Measurements from ENCODE around the gene SLC17A7.
"Not testable (repeated sequence)": the region's sequence is repeated elsewhere in the genome, so short reads cannot be mapped to it uniquely, and the experiment has no call there.

The SLC17A7 gene

DNA sequence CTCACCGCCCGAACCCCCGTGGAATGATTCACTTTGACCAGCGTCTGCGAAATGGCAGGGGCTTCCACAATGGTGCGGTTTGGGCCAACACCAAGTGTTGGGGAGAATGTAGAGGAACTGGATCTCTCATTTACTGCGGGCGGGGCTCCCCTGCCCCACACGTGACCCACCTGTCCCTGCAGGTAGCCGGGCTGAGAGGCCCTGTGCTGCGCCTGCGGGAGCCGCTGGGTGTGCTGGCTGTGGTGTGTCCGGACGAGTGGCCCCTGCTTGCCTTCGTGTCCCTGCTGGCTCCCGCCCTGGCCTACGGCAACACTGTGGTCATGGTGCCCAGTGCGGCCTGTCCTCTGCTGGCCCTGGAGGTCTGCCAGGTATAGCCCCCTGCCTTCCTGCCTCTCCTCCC lies 26.9 kb upstream of the SLC17A7 start:
- peak overlapping the region; percentile 67 for H3K27ac ChIP-seq
- TF ChIP-seq ZFX (IDR thresholded peaks at IDR 0.05; ENCODE audit: borderline replicate concordance) = no peak
- TF ChIP-seq, protein P1, sequence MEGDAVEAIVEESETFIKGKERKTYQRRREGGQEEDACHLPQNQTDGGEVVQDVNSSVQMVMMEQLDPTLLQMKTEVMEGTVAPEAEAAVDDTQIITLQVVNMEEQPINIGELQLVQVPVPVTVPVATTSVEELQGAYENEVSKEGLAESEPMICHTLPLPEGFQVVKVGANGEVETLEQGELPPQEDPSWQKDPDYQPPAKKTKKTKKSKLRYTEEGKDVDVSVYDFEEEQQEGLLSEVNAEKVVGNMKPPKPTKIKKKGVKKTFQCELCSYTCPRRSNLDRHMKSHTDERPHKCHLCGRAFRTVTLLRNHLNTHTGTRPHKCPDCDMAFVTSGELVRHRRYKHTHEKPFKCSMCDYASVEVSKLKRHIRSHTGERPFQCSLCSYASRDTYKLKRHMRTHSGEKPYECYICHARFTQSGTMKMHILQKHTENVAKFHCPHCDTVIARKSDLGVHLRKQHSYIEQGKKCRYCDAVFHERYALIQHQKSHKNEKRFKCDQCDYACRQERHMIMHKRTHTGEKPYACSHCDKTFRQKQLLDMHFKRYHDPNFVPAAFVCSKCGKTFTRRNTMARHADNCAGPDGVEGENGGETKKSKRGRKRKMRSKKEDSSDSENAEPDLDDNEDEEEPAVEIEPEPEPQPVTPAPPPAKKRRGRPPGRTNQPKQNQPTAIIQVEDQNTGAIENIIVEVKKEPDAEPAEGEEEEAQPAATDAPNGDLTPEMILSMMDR (IDR thresholded peaks at IDR 0.05) = no peak

DNA sequence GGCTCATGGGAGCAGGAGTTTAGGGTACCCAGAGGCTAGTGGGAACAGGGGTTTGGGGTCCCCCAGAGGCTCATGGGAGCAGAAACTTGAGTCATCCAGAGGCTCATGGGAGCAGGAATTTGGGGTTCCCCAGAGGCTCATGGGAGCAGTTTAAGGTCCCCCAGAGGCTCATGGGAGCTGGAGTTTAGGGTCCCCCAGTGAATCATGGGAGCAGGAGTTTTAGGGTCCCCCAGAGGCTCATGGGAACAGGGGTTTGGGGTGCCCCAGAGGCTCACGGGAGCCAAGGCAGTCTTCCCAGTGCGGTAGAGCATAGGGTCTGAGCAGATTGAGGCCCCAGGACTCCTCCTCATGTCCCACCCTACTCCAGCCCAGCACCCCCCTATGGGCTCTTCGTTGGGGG lies 24.0 kb upstream of the SLC17A7 start:
- no peak overlapping the region for H3K27ac ChIP-seq
- no peak for TF ChIP-seq ZFX (IDR thresholded peaks at IDR 0.05; ENCODE audit: borderline replicate concordance)
- TF ChIP-seq, protein P1 (IDR thresholded peaks at IDR 0.05) = no peak

DNA sequence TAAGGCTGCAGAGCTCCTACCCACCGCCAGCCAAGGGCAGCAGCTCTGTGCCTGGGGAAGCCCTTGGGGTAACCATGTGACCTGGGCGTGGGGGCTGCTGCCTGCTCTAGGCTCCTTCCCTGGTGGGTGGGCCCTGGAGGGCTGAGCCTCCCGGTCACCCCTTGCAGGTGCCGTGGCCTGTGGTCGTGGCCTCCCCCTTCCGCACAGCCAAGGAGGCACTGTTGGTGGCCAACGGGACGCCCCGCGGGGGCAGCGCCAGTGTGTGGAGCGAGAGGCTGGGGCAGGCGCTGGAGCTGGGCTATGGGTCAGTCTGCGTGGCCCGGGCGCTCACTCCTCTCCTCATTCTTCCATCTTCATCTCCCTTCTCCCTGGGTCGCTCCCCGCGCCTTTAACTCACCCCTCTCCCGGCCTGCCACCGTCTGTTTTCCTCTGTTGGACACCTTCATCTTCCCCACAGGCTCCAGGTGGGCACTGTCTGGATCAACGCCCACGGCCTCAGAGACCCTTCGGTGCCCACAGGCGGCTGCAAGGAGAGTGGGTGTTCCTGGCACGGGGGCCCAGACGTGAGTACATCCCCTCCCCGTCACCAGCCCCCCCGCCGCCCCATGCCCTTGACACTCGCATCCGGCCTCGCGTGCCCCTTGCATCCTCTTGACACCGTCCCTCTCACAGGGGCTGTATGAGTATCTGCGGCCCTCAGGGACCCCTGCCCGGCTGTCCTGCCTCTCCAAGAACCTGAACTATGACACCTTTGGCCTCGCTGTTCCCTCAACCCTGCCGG lies 22.8 kb upstream of the SLC17A7 start:
- no peak overlapping the region for H3K27ac ChIP-seq
- TF ChIP-seq ZFX (IDR thresholded peaks at IDR 0.05; ENCODE audit: borderline replicate concordance) = no peak
- TF ChIP-seq, protein P1 (IDR thresholded peaks at IDR 0.05) = no peak

DNA sequence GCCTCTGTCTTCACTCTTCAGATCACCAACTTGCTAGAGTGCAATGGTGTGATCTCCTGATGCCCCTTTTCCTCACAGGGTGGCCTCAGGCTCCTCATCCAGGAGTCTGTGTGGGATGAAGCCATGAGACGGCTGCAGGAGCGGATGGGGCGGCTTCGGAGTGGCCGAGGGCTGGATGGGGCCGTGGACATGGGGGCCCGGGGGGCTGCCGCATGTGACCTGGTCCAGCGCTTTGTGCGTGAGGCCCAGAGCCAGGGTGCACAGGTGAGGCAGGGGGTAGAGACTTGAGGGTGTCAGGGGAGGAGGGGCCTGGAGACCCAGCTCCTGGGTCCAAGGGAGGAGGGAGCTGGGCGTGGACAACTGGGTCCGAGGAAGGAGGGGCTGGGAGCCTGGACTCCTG lies 21.2 kb upstream of the SLC17A7 start:
- TF ChIP-seq ZFX (IDR thresholded peaks at IDR 0.05; ENCODE audit: borderline replicate concordance) = no peak
- TF ChIP-seq, protein P1 (IDR thresholded peaks at IDR 0.05) = no peak
- no peak overlapping the region for H3K27ac ChIP-seq

DNA sequence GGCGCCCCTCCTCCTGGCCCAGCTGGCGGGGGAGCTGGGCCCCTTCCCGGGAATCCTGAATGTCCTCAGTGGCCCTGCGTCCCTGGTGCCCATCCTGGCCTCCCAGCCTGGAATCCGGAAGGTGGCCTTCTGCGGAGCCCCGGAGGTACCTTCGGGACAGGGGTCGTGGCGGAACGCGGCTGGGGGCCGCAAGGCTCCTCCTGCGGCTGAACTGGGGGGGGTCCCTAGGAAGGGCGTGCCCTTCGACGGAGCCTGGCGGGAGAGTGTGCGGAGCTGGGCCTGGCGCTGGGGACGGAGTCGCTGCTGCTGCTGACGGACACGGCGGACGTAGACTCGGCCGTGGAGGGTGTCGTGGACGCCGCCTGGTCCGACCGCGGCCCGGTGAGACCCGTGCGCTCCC lies 20.3 kb upstream of the SLC17A7 start:
- TF ChIP-seq, protein P1 (IDR thresholded peaks at IDR 0.05) = no peak
- no peak for TF ChIP-seq ZFX (IDR thresholded peaks at IDR 0.05; ENCODE audit: borderline replicate concordance)
- H3K27ac ChIP-seq = no peak overlapping the region

DNA sequence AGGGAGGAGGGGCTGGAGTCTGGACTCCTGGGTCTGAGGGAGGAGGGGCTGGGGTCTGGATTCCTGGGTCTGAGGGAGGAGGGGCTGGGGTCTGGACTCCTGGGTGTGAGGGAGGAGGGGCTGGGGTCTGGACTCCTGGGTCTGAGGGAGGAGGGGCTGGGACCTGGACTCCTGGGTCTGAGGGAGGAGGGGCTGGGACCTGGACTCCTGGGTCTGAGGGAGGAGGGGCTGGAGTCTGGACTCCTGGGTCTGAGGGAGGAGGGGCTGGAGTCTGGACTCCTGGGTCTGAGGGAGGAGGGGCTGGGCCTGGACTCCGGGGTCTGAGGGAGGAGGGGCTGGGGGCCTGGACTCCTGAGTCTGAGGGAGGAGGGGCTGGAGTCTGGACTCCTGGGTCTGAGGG lies 19.8 kb upstream of the SLC17A7 start:
- H3K27ac ChIP-seq = not testable (repeated sequence)

DNA sequence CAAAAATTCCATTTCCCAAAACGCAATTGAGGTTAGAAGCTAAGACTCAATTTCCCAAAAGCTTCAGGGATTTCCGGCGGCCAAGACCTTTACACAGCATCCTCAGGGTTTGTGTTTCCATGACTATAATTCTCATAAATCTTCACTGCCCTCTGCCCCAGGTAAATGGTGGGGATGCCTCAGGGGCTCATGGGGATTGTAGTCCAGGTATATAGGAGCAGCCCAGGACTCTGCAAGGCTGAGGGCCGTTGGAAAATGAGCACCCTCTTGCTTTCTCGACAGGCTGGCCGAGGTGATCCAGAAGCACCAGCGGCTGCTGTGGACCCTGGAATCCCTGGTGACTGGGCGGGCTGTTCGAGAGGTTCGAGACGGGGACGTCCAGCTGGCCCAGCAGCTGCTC lies 18.1 kb upstream of the SLC17A7 start:
- TF ChIP-seq, protein P1 (IDR thresholded peaks at IDR 0.05) = no peak
- TF ChIP-seq ZFX (IDR thresholded peaks at IDR 0.05; ENCODE audit: borderline replicate concordance) = no peak
- H3K27ac ChIP-seq = no peak overlapping the region

DNA sequence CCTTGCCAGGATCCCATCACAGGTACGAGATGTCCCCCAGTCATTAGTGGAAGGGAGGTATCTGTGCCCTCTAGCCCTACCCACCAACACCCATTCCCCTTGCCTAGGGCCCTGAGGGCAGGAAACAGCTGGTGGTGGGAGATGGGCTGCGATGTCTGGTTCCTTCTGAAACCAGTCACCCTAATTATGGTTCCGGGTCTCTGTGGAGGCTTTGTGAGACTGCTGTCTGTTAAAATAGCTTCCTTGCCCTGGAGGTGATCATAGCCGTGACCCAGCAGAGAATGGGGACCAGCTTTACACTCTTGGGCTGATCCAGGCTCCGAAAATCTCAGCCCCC lies 17.2 kb upstream of the SLC17A7 start:
- TF ChIP-seq ZFX (IDR thresholded peaks at IDR 0.05; ENCODE audit: borderline replicate concordance) = no peak
- TF ChIP-seq, protein P1 (IDR thresholded peaks at IDR 0.05) = no peak
- H3K27ac ChIP-seq = no peak overlapping the region
